GM21515 (cell line): ENCODE measurements around the gene SELENOF.
"Not testable (repeated sequence)": the region's sequence is repeated elsewhere in the genome, so short reads cannot be mapped to it uniquely, and the experiment has no call there.

Experiments
- ATAC-seq: cut with Tn5 transposase; IDR thresholded peaks from one replicate; pipeline ENCODE4 v1.9.1; 2021; ENCODE audit not compliant: unreplicated experiment

Gene SELENOF

DNA sequence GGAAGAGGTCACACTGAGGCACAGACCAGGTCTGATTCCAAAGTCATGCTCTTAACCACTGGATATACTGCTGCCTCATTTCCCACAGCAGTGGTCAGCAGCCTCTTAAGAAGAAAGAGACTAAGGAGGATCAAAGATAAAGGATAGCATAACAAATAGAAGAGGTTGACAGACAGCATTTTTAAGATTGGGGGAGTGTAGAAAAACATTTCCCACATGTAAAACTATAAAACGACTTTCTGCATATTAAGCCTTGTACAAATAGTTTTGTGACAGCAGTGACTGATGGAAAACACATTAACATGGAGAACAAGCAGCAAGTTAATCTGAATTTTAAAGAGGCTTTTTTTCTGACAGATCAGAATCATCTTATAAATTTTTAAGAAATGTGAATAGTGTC is 92.0 kb downstream of the SELENOF start:
- no peak for ATAC-seq

DNA sequence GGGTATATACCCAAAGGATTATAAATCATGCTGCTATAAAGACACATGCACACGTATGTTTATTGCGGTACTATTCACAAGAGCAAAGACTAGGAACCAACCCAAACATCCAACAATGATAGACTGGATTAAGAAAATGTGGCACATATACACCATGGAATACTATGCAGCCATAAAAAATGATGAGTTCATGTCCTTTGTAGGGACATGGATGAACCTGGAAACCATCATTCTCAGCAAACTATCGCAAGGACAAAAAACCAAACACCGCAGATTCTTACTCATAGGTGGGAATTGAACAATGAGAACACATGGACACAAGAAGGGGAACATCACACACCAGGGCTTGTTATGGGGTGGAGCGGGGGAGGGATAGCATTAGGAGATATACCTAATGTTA is 94.0 kb downstream of the SELENOF start:
- ATAC-seq: not testable (repeated sequence)

DNA sequence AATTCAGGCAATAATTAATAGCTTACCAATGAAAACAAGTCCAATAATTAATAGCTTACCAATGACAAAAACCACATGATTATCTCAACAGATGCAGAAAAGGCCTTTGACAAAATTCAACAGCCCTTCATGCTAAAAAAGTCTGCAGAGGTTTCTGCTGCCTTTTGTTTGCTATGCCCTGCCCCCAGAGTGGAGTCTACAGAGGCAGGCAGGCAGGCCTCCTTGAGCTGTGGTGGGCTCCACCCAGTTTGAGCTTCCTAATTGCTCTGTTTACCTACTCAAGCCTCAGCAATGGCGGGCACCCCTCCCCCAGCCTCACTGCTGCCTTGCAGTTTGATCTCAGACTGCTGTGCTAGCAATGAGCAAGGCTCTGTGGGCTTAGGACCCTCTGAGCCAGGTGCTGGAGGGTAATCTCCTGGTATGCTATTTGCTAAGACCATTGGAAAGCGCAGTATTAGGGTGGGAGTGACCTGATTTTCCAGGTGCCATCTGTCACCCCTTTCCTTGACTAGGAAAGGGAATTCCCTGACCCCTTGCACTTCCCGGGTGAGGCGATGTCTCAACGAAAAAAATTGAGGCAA is 96.6 kb downstream of the SELENOF start:
- ATAC-seq: not testable (repeated sequence)

DNA sequence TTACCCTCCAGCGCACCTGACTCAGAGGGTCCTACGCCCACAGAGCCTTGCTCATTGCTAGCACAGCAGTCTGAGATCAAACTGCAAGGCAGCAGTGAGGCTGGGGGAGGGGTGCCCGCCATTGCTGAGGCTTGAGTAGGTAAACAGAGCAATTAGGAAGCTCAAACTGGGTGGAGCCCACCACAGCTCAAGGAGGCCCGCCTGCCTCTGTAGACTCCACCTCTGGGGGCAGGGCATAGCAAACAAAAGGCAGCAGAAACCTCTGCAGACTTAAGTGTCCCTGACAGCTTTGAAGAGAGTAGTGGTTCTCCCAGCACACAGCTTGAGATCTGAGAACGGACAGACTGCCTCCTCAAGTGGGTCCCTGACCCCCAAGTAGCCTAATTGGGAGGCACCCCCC is 99.8 kb downstream of the SELENOF start:
- not testable (repeated sequence) for ATAC-seq
